GM18870 (cell line): Measurements from ENCODE around the gene STRBP.
"Not testable (repeated sequence)": the region's sequence is repeated elsewhere in the genome, so short reads cannot be mapped to it uniquely, and the experiment has no call there.

Source experiments
- ATAC-seq: cut with Tn5 transposase; IDR thresholded peaks from one replicate; pipeline ENCODE4 v1.9.1; 2021; ENCODE audit warnings: moderate library complexity; ENCODE audit not compliant: unreplicated experiment

STRBP gene

GRCh38 chr9:123251324-123251723 lies 17.1 kb downstream of the STRBP start:
- no peak for ATAC-seq

GRCh38 chr9:123250504-123250903 lies 17.9 kb downstream of the STRBP start:
- ATAC-seq, result no peak

GRCh38 chr9:123249162-123249561 lies 19.2 kb downstream of the STRBP start:
- not testable (repeated sequence) for ATAC-seq

GRCh38 chr9:123248630-123249029 lies 19.8 kb downstream of the STRBP start:
- ATAC-seq, result no peak

- no peak for ATAC-seq
Observed at GRCh38 chr9:123246534-123246933, 21.9 kb downstream of the STRBP start.

DNA sequence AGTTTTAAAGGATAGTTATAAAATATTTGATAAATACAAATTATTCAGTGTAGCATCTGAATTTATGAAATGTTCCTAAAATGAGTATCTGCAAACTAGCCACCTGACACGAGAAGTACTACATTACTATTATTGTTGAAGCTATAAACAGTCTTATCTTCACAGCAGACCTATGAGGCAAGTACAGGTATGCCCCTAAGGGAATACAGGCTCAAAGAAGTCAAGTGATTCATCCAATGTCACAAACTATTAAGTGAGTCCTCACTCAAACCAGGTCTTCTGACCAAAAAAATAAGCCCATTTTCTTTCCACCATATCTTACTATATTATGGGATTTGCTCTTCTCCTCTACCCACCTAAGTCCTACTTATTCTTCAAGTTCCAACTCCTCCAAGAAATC lies 28.7 kb downstream of the STRBP start:
- ATAC-seq, result no peak

- no peak for ATAC-seq
Observed at GRCh38 chr9:123238365-123238764, 30.0 kb downstream of the STRBP start.

- ATAC-seq, result no peak
Observed at GRCh38 chr9:123237220-123237619, 31.2 kb downstream of the STRBP start.

GRCh38 chr9:123235448-123235847 lies 32.9 kb downstream of the STRBP start:
- ATAC-seq, result no peak

DNA sequence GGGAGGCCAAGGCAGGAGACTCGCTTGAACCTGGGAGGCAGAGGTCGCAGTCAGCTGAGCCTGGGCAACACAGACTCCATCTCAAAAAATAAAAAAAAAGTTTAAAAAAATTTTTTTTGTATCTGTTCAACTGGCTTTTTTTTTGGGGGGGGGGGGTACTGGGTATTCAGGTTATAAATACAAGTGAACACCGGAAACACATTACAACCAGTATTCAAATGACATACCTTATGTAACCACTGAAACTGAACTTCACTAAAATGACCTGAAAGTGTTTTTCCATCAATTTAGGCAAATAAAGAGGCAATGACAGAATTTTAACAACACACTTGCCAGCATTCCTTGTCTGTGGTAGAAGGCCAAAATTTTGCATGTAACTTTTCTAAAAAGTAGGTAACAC lies 33.5 kb downstream of the STRBP start:
- peak; percentile 46 for ATAC-seq

DNA sequence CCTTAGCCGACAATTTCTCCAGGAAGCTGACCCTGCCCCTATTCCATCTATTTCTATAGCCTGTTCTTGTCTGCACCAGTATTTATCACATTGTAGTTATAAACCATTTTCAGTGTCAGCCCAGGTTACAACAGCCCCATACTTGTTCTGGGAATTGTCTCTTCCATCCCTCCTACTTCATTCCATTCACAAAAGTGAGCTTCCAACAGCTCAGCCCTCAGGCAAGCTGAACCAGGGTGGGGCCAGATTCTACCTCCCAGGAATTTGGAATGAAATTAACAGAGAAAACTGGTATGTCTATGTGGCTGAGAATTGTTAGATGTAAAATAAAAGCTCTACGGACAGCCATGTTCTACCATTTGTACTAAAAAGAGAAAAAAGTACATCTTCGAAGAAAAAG lies 36.1 kb downstream of the STRBP start:
- ATAC-seq, result no peak

GRCh38 chr9:123231421-123231820 lies 37.0 kb downstream of the STRBP start:
- no peak for ATAC-seq

DNA sequence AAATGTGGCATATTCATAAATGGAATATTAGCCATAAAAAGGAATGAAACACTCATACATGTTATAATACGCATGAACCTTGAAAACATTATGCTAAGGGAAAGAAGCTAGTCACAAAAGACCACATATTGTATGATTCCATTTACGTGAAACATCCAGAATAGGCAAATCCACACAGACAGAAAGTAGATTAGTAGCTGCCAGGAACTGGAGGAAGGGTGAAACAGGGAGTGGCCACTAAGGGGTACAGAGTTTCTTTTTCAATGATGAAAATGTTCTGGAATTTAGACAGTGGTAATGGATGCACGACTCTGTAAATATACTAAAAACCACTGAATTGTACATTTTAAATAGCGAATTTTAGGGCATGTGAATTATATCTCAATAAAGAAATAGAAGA lies 39.4 kb downstream of the STRBP start:
- no peak for ATAC-seq

DNA sequence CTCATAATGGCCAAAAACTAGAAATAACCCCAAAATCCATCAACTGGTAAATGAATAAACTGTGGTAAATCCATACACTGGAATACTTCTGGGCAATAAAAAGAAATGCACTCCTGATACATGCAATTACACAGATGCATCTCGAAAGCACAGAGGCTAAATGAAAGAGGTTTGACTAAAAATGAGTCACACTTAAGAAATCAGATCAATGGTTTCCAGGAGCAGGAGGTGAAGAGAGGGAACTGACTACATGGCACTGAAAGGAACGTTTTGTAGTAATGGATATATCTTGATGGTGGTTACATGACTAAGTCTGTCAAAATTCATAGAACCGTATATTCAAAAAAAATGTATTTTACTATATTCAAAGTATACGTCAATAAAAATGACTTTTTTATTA lies 42.4 kb downstream of the STRBP start:
- ATAC-seq, result no peak

DNA sequence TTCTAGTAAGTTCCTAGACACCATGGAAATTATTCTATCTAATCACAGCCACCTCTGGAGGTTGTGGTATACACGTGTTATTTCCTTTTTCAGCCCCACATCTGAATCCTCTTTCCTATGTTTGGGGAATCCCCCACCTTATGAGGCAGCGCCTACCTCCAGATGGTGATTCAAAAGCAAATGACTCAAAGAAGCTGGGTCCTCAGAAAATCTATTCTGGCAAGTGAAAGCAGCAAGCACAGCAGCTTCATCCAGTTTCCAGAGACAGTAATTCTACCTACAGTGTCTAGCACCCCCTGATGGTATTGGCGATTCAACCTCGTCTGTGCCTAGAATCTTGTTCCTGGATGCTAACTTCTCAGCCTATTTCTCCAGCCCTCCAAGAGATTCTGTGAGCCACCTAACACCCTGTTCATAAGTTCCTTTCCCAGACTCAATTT lies 43.0 kb downstream of the STRBP start:
- ATAC-seq, result peak; percentile 84

GRCh38 chr9:123220127-123220526 lies 48.3 kb downstream of the STRBP start:
- no peak for ATAC-seq

- ATAC-seq, result no peak
Observed at GRCh38 chr9:123218831-123219230, 49.6 kb downstream of the STRBP start.

DNA sequence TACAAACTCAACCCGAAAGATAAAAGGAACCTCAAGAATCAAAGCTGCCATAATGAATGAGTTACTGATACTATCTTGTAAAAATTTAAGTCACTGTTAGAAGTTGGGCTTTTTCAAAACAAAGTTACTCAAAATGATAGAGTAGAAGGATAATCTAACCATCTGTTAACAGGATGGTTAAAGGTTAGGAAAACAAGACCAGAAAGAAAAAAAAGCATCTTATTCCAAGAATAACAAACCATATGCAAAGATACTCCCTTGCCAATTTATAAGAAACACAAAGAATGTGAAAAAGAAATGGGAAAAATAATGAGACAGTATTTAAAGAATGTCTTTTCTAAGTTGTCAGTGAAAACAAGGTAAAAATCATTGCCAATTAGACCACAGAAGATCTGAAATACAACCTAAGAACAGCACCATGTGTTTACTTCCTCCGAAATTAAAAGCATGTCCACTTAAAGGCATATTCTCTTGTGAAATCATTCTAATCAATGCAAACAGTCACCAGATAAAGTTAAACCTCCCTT lies 51.2 kb downstream of the STRBP start:
- ATAC-seq, result no peak

DNA sequence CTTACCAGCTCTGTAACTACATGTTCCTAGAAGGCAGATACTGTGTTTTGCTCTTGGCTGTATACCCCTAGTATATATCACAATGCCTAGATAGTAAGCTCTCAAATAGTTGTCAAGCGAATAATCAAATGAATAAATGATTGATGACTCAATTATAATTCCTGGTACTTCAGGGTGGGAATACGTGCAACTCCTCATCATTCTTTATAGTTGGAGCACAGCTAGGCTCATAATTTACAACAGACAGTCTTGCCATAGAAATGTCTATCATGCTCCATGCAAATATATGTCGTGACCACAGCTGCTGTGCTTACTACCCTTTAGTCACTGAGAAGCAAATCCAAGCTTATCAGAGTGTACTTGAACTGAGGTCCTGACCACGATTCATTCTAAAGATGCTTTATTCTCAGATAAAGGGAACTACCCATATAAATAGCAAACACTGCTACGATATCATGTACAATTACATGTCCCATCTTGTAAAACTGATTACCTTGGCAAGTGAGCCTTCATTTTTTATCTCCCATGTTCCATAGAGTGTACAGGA lies 52.1 kb downstream of the STRBP start:
- no peak for ATAC-seq

DNA sequence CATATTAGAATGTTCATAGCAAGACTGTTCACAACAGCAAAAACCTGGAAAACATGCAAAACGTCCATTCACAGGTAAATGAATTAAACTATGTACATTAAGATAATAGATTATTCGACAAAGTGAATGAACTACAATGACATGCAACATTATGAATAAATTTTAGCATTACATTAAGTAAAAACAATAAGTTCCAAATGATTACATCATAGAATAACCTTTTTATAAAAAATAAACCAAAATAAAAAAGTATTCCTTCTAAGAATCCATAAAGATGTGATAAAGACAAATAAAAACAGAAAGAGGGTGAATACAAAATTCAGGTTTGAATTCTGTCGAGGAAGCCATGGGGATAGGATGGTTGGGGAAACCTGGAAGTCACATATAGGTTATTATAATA lies 57.3 kb downstream of the STRBP start:
- ATAC-seq, result no peak

DNA sequence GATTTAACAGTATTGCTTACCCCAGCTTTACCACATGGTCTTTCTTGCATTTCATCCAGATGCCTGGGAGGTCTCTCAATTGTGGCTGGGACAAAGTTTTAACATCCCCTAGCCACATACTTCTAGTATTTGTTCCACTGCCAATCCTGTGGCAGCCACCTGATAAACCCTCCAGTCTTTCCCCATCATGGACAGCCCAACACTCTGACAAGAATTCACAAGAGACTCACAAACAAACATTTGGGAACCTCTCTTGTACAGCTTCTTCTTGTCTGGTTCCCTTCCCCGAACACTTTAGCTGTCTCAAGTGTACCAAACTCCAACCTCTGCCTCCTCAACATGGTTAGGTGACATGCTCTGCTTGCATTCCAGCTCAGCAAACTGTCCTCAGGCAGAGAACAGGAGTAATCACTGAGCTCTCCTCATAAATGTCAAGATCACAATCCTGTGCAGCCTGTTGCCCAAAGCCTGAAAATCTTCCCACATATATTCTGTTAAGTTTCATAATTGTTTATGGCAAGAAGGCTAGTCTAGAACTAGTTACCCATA lies 59.7 kb downstream of the STRBP start:
- no peak for ATAC-seq

- ATAC-seq, result no peak
Observed at GRCh38 chr9:123206065-123206464, 62.3 kb downstream of the STRBP start.

DNA sequence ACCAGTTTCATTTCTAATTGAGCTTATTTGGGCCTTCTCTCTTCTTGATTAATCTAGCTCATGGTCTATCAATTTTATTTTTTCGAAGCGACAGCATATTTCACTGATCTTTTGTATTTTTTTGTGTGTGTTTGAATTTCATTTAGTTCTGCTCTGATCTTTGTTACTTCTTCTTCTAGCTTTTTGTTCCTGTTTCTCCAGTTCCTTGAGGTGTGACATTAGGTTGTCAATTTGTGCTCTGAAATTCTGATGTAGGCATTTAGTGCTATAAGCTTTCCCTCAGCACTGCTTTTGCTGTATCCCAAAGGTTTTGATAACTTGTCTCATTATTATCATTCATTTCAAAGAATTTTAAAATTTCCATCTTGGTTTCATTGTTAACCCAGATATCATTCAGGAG lies 67.3 kb downstream of the STRBP start:
- ATAC-seq, result no peak
